Putamen (tissue), 1 donor: ENCODE data around the gene KRTAP9-1.
"Not testable (repeated sequence)": the region's sequence is repeated elsewhere in the genome, so short reads cannot be mapped to it uniquely, and the experiment has no call there.

ENCODE experiments used
- DNase-seq: peaks from one replicate; pipeline ENCODE4 v3.0.0-alpha.2; 2016; ENCODE audit warnings: low spot score

The KRTAP9-1 gene

DNA sequence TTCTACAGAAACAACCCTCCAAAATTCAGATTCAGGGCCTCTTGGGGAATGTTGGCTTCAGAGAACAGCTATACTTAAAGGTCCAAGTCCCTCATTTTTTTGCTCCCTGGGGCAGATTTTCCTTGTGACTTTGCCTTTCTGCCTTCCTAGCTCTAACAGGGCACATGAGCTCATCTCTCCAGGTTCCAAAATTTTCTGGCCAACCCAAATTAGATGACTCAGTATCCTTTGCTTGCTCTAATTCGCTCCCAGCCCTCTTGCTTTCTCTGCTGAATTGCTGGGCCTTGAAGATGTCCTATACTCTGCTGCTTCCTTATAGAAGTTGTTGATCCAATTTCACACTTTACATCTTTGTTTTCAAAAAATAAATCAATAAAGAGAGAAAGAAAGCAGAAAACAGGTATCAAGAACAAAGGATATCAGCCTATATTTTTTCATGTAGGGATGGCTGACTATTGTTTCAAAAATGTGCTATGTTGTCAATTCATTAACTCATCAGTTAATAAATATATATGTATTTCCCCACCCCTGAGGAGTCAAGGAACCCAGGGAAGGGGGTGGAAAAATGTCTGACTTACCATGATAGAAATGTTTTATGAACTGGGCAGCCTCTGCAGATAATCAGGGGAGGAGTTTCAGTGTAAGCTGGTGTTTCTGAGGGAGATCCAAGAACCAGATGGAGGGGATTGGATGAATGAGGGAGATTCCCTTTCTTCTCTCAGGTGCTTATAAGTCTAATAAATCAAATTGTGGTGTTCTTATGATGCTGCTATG lies 10.7 kb upstream of the KRTAP9-1 start:
- DNase-seq, result no peak

DNA sequence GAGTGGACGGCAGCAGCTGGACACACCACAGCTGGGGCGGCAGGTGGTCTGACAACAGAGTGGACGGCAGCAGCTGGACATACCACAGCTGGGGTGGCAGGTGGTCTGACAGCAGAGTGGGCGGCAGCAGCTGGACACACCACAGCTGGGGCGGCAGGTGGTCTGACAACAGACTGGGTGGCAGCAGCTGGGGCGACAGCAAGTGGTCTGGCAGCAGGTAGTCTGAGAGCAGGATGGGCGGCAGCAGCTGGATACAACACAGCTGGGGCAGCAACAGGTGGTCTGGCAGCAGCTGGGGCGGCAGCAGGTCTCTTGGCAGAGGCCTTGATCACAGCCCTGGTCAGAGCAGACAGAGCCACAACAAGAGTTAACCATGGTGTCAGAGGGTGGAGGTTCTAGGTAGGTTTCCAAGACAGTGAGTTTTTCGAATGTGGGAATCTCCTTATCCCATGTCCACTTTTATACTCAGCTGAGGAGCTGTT lies 5.2 kb upstream of the KRTAP9-1 start, which contains the start of gene KRTAP4-1:
Gene KRTAP4-1, minus strand, starts transcription at position 432 of the 482 bp plus-strand sequence. Its CDS starts 57 bp downstream, at position 375.
- DNase-seq, result no peak

DNA sequence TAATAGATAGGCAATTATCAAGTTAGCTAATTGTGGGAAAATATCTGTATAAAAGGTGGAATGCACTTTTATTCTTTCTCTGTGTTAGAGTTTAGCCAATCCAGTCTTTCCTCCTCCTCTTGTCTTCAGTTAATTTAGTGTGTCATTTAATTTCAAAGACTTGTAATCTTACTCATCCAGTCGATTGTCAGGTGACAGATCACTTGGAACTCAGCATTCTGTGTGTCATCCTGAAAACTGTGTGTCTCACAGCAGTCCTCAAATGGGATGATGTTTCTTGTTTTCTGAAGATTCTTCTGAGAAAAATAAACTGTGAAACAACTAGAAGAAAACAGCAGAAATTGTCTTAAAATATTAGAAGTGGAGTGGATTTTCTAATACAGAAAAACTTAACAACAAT lies 4.7 kb upstream of the KRTAP9-1 start:
- no peak for DNase-seq

DNA sequence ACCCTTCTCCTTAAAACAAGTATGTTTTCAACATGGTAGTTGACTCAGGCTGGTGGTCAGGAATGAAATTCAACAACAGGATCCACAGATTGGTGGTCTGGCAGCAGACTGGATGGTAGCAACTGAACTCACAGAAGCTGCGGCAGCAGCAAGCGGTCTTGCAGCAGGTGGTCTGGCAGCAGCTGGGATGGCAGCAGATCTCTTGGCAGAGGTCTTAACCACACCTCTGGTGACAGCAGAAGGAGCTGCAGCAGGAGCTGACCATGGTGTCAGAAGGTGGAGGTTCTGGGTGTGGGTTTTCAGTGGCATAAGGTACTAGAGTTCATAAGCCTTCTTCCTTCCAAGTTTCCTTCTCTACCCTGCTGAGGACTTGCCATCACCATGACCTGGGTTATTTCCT lies 2.8 kb upstream of the KRTAP9-1 start:
- no peak for DNase-seq

DNA sequence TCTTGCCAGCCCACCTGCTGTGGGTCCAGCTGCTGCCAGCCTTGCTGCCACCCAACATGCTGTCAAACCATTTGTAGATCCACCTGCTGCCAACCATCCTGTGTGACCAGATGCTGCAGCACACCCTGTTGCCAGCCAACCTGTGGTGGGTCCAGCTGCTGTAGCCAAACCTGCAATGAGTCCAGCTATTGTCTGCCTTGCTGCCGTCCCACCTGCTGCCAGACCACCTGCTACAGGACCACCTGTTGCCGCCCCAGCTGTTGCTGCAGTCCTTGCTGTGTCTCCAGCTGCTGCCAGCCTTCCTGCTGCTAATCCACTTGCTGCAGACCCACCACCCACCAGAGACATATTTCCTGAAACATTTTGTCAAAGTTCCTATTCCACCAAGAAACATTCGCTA lies 641 bp downstream of the KRTAP9-1 start:
- DNase-seq, result no peak

DNA sequence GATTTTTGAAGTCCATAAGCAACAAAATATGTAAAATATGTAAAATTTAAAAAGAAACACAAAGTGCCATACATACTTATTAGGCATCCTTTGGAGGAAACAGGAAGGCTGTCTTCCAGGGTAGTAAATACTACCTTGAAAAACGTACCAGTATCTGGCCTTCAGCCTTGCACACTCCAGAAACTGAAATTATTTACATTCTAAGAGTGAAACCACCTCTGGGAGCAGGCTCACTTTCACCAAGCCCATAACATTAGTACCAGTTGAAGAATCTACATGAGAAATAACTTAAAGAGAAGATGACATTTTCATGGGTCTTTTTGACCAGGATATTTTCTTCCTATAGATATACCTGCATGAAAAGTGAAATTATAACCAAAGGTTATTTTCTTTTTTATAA lies 6.4 kb downstream of the KRTAP9-1 start:
- DNase-seq, result no peak

DNA sequence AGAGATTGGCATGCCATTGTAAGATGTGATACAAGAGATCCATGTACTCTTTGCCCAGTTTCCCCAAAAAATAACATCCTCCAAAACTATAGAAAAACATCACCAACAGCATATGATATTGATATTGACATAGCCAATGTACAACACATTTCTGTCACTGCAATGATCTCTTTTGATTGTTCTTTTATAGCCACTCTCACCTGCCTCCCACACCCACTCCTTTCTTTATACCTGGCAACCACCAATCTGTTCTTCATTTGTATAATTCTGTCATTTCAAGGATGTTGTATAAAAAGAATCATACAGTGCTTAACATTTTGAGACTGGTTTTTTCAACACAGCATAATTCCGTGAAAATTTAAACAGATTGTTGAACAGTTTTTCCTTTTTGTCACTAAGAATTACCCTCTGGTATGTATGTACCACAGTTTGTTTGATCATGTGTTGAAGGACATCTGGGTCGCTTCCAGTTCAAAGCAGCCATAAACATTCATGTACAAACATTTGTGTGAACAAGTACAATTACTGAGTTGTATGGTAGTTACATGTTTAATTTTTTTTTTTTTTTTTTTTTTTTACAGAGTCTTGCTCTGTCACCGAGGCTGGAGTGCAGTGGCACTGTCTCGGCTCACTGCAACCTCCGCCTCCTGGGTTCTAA lies 9.9 kb downstream of the KRTAP9-1 start:
- no peak for DNase-seq

DNA sequence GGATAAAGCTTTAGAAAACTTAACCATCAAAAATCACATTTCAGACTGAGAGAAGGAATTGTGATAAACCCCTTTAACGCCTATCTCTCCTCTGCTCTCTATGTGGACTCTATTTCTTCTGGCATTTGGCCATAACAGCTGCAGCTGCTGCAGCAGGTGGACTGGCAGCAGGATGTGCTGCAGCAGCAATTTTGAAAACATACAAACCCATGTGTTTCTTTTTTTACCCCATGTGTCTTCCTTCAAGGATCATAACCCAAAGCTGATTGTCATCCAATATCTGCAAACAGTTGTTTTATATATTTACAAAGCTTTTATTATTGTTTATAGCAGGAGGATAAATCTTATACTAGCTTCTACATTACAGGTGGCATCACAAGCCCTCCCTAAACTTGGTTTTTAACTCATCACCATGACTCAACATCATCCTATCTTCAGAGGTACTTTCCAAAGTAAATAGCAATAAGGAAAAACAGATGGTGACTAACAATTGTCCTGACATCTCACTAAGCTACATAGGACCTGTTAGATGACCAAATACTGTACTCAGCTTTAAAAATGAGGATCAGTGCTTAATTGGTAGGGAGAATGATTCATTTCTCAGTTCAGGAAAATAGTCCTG lies 22.3 kb downstream of the KRTAP9-1 start:
- no peak for DNase-seq

DNA sequence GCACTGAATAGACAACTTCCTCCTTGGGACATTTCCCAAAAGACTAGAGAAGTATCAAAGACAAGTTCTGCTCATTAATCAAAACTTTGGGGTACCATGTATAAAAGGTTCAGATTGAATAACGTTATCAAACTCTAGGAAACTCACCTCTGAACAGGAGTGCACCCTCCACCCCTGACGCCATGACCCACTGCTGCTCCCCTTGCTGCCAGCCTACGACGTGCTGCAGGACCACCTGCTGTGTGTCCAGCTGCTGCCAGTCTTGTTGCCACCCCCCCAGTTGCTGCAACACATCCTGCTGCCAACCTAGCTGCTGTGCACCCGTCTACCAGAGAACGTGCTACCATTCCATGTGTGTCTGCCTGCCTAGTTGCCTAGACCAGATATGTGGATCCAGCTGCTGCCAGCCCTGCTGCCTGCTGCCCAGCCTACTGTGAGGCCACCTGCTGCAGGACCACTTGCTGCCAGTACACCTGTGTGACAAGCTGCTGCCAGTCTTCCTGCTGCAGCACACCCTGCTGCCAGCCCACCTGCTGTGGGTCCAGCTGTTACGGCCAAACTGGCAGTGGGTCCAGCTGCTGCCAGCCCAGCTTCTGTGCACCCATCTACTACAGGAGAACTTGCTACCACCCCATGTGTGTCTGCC lies 23.0 kb downstream of the KRTAP9-1 start:
- DNase-seq, result no peak

DNA sequence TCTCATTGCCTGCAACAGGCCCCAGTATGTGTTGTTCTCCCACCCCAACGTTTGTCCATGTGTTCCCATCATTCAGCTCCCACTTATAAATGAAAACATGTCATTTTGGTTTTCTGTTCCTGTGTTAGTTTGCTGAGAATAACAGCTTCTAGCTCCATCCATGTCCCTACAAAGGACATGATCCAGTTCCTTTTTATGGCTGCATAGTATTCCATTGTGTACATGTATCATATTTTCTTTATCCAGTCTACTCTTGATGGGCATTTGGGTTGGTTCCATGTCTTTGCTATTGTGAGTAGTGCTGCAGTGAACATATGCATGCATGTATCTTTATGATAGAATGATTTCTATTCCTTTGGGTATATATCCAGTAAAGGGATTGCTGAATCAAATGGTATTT lies 26.0 kb downstream of the KRTAP9-1 start:
- no peak for DNase-seq

DNA sequence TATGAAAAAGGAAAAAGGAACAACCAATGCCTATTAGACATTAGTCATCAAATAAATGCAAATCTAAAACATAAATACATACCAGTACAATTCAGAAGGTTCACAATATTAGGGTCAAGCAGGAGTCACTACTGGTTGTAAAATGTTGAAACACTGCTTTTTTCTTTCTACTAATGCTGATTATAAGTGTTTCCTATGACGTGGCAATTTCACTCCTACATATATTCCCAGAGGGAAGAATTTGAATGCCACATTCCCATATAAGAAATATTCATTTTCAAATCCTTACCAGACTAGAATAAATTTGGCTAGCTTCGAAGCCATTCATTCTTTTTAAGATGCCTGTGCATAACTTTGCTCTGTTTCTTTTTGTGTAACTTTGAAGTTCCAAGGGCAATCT lies 34.1 kb downstream of the KRTAP9-1 start:
- no peak for DNase-seq

DNA sequence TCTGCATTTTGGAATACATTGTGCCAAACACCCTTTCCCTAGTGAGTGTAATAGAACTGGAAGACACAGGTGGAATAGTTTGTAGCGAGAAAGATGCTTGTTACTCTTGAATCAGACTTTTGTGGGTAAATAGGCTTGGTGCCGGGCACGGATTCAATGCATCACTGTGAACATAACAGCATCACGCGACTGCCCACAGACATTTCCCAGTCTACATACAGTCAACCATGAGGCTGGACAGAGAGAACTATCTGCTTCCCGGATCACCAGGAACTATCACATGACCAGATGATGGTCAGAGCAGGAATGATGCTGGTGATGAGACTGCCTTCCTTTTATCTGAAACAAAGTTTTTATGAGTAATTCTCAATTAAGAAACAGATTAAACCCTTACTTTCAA lies 36.4 kb downstream of the KRTAP9-1 start:
- no peak for DNase-seq

DNA sequence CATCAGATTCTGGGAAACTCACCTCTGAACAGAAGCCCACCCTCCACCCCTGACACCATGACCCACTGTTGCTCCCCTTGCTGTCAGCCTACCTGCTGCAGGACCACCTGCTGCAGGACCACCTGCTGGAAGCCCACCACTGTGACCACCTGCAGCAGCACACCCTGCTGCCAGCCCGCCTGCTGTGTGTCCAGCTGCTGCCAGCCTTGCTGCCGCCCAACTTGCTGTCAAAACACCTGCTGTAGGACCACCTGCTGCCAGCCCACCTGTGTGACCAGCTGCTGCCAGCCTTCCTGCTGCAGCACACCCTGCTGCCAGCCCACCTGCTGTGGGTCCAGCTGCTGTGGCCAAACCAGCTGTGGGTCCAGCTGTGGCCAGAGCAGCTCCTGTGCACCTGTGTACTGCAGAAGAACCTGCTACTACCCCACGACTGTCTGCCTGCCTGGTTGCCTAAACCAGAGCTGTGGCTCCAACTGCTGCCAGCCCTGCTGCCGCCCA lies 37.0 kb downstream of the KRTAP9-1 start, which contains the start of gene KRTAP9-2:
Gene KRTAP9-2, plus strand, starts transcription at position 51 of the 498 bp plus-strand sequence. Its CDS starts 7 bp downstream, at position 58.
- not testable (repeated sequence) for DNase-seq

DNA sequence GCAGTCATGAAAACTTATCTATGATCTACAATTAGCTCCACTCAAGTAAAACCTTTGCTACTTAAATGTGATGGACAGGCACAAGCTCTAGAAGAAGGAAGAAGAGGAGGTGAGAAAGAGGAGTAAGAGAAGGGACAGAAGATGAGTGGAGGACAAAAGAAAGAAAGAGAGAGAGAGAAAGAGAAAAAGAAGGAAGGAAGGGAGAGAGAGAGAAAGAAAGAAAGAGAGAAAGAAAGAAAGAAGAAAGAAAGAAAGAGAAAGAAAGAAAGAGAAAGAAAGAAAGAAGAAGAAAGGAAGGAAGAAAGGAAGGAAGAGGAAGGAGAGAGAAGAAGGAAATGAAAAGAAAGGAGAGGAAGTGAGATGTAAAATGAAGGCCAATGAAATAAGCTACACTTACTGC lies 40.4 kb downstream of the KRTAP9-1 start:
- DNase-seq, result no peak

DNA sequence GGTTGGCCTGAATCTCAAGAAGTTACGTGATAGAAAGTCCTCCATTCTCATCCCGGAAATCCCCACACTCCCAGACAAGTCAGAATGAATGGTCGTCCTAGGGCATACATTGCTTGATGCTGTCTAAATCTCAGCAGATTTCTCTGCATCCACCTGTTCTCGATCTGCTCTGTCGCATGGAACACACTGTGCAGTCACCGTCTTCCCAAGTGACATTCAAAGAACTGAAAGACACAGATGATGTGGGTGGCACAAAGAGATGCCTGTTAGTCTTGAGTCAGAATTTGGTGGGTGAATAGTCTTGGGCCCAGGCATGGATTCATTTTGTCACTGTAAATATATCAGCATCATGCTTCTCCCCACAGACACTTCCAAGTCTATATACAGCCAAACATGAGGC lies 42.0 kb downstream of the KRTAP9-1 start:
- no peak for DNase-seq

DNA sequence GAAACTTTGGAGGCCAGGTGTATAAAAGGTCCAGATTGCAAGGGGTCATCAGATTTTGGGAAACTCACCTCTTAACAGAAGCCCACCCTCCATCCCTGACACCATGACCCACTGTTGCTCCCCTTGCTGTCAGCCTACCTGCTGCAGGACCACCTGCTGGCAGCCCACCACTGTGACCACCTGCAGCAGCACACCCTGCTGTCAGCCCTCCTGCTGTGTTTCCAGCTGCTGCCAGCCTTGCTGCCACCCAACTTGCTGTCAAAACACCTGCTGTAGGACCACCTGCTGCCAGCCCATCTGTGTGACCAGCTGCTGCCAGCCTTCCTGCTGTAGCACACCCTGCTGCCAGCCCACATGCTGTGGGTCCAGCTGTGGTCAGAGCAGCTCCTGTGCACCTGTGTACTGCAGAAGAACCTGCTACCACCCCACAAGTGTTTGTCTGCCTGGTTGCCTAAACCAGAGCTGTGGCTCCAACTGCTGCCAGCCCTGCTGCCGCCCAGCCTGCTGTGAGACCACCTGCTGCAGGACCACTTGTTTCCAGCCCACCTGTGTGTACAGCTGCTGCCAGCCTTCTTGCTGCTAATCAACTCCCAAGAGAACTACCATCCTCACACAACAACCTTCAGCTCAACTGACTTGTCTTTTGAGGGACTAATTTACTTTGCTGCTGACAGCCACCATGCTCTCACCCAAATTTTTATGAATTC lies 42.9 kb downstream of the KRTAP9-1 start, which contains the start of gene KRTAP9-3:
Gene KRTAP9-3, plus strand, starts transcription at position 51 of the 707 bp plus-strand sequence. Its CDS starts 53 bp downstream, at position 104.
- not testable (repeated sequence) for DNase-seq

DNA sequence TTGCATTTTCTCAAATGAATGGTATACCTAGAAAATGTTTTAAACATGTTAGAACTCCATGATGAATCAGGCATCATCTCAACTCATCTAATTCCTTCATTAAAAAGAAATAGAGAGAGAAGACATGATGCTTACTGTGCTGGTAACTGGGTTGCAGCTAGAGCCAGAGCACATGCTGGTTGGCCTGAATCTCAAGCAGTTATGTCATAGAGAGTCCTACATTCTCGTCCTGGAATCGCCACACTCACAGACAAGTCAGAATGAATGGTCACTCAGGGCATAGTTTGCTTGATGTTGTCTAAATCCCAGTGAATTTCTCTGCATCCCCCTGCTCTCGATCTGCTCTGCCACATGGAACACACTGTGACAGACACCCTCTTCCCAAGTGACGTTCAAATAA lies 47.4 kb downstream of the KRTAP9-1 start:
- DNase-seq, result not testable (repeated sequence)

DNA sequence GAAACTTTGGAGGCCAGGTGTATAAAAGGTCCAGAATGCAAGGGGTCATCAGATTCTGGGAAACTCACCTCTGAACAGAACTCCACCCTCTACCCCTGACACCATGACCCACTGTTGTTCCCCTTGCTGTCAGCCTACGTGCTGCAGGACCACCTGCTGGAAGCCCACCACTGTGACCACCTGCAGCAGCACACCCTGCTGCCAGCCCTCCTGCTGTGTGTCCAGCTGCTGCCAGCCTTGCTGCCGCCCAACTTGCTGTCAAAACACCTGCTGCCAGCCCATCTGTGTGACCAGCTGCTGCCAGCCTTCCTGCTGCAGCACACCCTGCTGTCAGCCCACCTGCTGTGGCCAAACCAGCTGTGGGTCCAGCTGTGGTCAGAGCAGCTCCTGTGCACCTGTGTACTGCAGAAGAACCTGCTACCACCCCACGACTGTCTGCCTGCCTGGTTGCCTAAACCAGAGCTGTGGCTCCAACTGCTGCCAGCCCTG lies 48.3 kb downstream of the KRTAP9-1 start, which contains the start of gene KRTAP9-8:
Gene KRTAP9-8, plus strand, starts transcription at position 51 of the 489 bp plus-strand sequence. Its CDS starts 53 bp downstream, at position 104.
- not testable (repeated sequence) for DNase-seq
